HCT116 (cell line): ENCODE results near the gene CADPS2. TPM values are rescaled to one million over a fixed set of nuclear protein-coding genes. Genes with fewer than 3 reads are reported as not detected.

Experiments
- ATAC-seq: fragments of 200-7000 bp; cut with Tn5 transposase; 2 replicates; pipeline ENCODE4 v1.9.1; 2020; ENCODE audit warnings: mild to moderate bottlenecking, moderate library complexity
- BruUV-seq: library from RNA; stranded (reverse); fragments of 400-500 nt; replicated peaks from 2 replicates; lab custom pipeline; 2021; lab: Mats Ljungman, UMichigan
- CTCF ChIA-PET: fragments of 300-600 bp; sonication (Branson Sonifier 250); formaldehyde crosslinking; loops from one replicate; lab custom pipeline; 2021; ENCODE audit warnings: antibody characterized with exemption; lab: Charles Lee
- POLR2A ChIA-PET: fragments of 300-600, 350-600 bp; sonication (Branson Sonifier 250); formaldehyde crosslinking; loops from one replicate; lab custom pipeline; 2021; ENCODE audit warnings: antibody characterized with exemption; lab: Charles Lee
- RAD21 ChIA-PET, 2 experiments: fragments of 300-600 bp; sonication (Branson Sonifier 250); formaldehyde crosslinking; loops; one replicate each; lab custom pipeline; 2023; ENCODE audit warnings: low total read pairs in 2 of 2; ENCODE audit not compliant: uncharacterized antibody in 2 of 2, unreplicated experiment in 2 of 2, low non-redundant PET in 1 of 2; lab: Charles Lee
- DNase-seq: peaks from one replicate; pipeline ENCODE4 v3.0.0-alpha.2; 2010; ENCODE audit warnings: low read depth, low spot score
- H2AFZ ChIP-seq: fragments of 200-600 bp; shearing (Covaris generic), sonication (generic); 2 replicates; pipeline ENCODE4 v1.6.1; 2017; ENCODE audit warnings: low read depth, mixed run types, mixed read lengths, antibody characterized with exemption, low read length; ENCODE audit not compliant: poor library complexity, severe bottlenecking
- H3K27ac ChIP-seq: 2 replicates; pipeline ENCODE4 v1.5.1; 2012; ENCODE audit warnings: low read depth, low read length
- H3K27me3 ChIP-seq: fragments of 200-600 bp; sonication (generic); 2 replicates; pipeline ENCODE4 v1.6.1; 2016; ENCODE audit warnings: mixed run types, low read length, mixed read lengths; ENCODE audit not compliant: insufficient read depth
- H3K36me3 ChIP-seq, 2 experiments: fragments of 200-500 bp in 1 of 2; fragments of 200-600 bp in 1 of 2; sonication (Bioruptor generic) in 1 of 2; sonication (generic) in 1 of 2; 2 replicates each; pipeline versions ENCODE4 v1.5.1 to v1.6.1; 2014 to 2016; ENCODE audit warnings: low read length in 2 of 2, inconsistent platforms in 1 of 2, mixed read lengths in 1 of 2, mixed run types in 1 of 2; ENCODE audit not compliant: insufficient read depth in 2 of 2, control insufficient read depth in 1 of 2
- H3K4me1 ChIP-seq, 2 experiments: fragments of 200-600 bp in 1 of 2; sonication (generic) in 1 of 2; 2 replicates each; pipeline versions ENCODE4 v1.5.1 to v1.6.1; 2012 to 2017; ENCODE audit warnings: low read length in 2 of 2, inconsistent platforms in 1 of 2, mild to moderate bottlenecking in 1 of 2, mixed read lengths in 1 of 2, mixed run types in 1 of 2, moderate library complexity in 1 of 2; ENCODE audit not compliant: insufficient read depth in 2 of 2, control insufficient read depth in 1 of 2
- H3K4me2 ChIP-seq: fragments of 200-600 bp; sonication (generic); 2 replicates; pipeline ENCODE4 v1.6.1; 2017; ENCODE audit warnings: mixed run types, low read length, mixed read lengths
- H3K4me3 ChIP-seq, 2 experiments: fragments of 200-600 bp in 1 of 2; sonication (generic) in 1 of 2; replicated peaks in 1 of 2; 2 replicates each; pipeline ENCODE4 v1.5.1; 2011 to 2016; ENCODE audit warnings: low read length in 2 of 2, control low read depth in 1 of 2, low read depth in 1 of 2, mild to moderate bottlenecking in 1 of 2, mixed read lengths in 1 of 2, mixed run types in 1 of 2
- H3K79me2 ChIP-seq: fragments of 200-600 bp; sonication (generic); 2 replicates; pipeline ENCODE4 v1.6.1; 2017; ENCODE audit warnings: mild to moderate bottlenecking, mixed run types, low read length, moderate library complexity, mixed read lengths; ENCODE audit not compliant: insufficient read depth
- H3K9ac ChIP-seq: fragments of 200-600 bp; sonication (generic); 2 replicates; pipeline ENCODE4 v1.6.1; 2016; ENCODE audit warnings: low read length, mixed read lengths
- H3K9me2 ChIP-seq: fragments of 200-600 bp; sonication (generic), shearing (Covaris generic); 2 replicates; pipeline ENCODE4 v1.6.1; 2017; ENCODE audit warnings: mixed run types, mild to moderate bottlenecking, moderate library complexity; ENCODE audit not compliant: insufficient read depth
- H3K9me3 ChIP-seq, 2 experiments: fragments of 200-500 bp in 1 of 2; fragments of 200-600 bp in 1 of 2; sonication (Bioruptor generic) in 1 of 2; sonication (generic) in 1 of 2; 2 replicates each; pipeline ENCODE4 v1.6.1; 2014 to 2017; ENCODE audit warnings: low read length in 2 of 2, mixed read lengths in 2 of 2, inconsistent platforms in 1 of 2, low read depth in 1 of 2, mild to moderate bottlenecking in 1 of 2, mixed run types in 1 of 2, moderate library complexity in 1 of 2; ENCODE audit not compliant: control insufficient read depth in 1 of 2, insufficient read depth in 1 of 2
- H4K20me1 ChIP-seq: fragments of 200-600 bp; sonication (generic), shearing (Covaris generic); 2 replicates; pipeline ENCODE4 v1.6.1; 2017; ENCODE audit warnings: mixed run types, mild to moderate bottlenecking, moderate library complexity; ENCODE audit not compliant: insufficient read depth
- CBX3 ChIP-seq: IDR thresholded peaks from 2 replicates; pipeline ENCODE4 v1.6.1; 2012; ENCODE audit warnings: low read depth
- CEBPB ChIP-seq: IDR thresholded peaks from 2 replicates; pipeline ENCODE4 v1.6.1; 2012; ENCODE audit warnings: low read depth
- EZH2phosphoT487 ChIP-seq: fragments of 200-600 bp; IDR thresholded peaks from 2 replicates; pipeline ENCODE4 v1.6.1; 2018; ENCODE audit warnings: antibody characterized with exemption, borderline replicate concordance
- FOSL1 ChIP-seq: IDR thresholded peaks from 2 replicates; pipeline ENCODE4 v1.6.1; 2012; ENCODE audit warnings: low read depth
- POLR2A ChIP-seq: IDR thresholded peaks from 2 replicates; pipeline ENCODE4 v1.7.0; 2011; ENCODE audit warnings: borderline replicate concordance; ENCODE audit not compliant: insufficient read depth, insufficient read length; ENCODE audit errors: extremely low read depth
- POLR2AphosphoS5 ChIP-seq: IDR thresholded peaks from 2 replicates; pipeline ENCODE4 v1.6.1; 2011; ENCODE audit warnings: mild to moderate bottlenecking, low read depth, low read length, moderate library complexity
- SIN3A ChIP-seq: IDR thresholded peaks from 2 replicates; pipeline ENCODE4 v1.6.1; 2012; ENCODE audit warnings: low read depth
- SP1 ChIP-seq: IDR thresholded peaks from 2 replicates; pipeline ENCODE4 v1.6.1; 2012; ENCODE audit warnings: low read depth
- TCF7L2 ChIP-seq: IDR thresholded peaks from 2 replicates; pipeline ENCODE4 v1.7.0; 2011; ENCODE audit warnings: borderline replicate concordance, inconsistent platforms; ENCODE audit not compliant: insufficient read depth, insufficient read length; ENCODE audit errors: extremely low read depth
- ZFX ChIP-seq: fragments of 450-650 bp; IDR thresholded peaks from 2 replicates; pipeline ENCODE4 v1.6.1; 2017
- intact Hi-C: fragments of 100-400 bp; cut with micrococcal nuclease; formaldehyde crosslinking; loops from 2 replicates; pipeline ENCODE4 v1.10.0; 2022
- total RNA-seq: library from RNA; stranded (reverse); gene quantifications from one replicate; pipeline ENCODE4 v1.2.1, GENCODE V29; 2021; ENCODE audit not compliant: unreplicated experiment
- TF ChIP-seq, protein P1 (sequence below), 3 experiments: fragments of 200-600 bp in 1 of 3; sonication (generic) in 1 of 3; IDR thresholded peaks in 2 of 3; conservative IDR thresholded peaks in 1 of 3; 2 replicates each; pipeline ENCODE4 v1.5.1; 2012 to 2017; ENCODE audit warnings: low read depth in 2 of 3, low read length in 2 of 3, antibody characterized with exemption in 1 of 3, borderline replicate concordance in 1 of 3, control low read depth in 1 of 3, mild to moderate bottlenecking in 1 of 3, mixed read lengths in 1 of 3, mixed run types in 1 of 3, moderate library complexity in 1 of 3; ENCODE audit not compliant: insufficient read depth in 1 of 3
- TF ChIP-seq, protein P2 (sequence below): IDR thresholded peaks from 2 replicates; pipeline ENCODE4 v1.6.1; 2011; ENCODE audit warnings: mild to moderate bottlenecking, low read length, moderate library complexity; ENCODE audit not compliant: insufficient replicate concordance; ENCODE audit errors: extremely low read depth
- TF ChIP-seq, protein P3 (sequence below): IDR thresholded peaks from 2 replicates; pipeline ENCODE4 v1.6.1; 2012

Gene CADPS2
- total RNA-seq, 1 experiment from 2014 or later, result 7.5 TPM

DNA sequence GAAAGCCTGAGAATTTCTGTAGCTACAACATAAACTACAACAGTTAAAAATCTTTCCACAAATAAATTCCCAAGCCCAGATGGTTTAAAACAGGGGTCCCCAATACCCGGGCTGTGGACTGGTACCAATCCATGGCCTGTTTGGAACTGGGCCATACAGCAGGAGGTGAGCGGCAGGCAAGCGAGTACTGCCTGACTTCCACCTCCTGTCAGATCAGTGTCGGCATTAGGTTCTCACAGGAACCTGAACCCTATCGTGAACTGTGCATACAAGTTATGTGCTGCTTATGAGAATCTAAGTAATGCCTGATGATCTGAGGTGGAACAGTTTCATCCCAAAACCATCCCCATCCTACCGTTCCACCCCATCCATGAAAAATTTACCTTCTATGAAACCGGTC, 421.0 kb downstream of the CADPS2 start:
- no peak overlapping the region for H3K27ac ChIP-seq
- intact Hi-C loops, result no loop called here
- DNase-seq (no peak), ATAC-seq (no peak)
- H3K4me2 ChIP-seq, result no peak overlapping the region
- ChIA-PET CTCF (no interaction called here), POLR2A (no interaction called here), RAD21 (no interaction called here)
- H4K20me1 ChIP-seq, result no peaks in the 10 kb centered on the region
- H3K36me3 ChIP-seq, result no peaks in the 10 kb centered on the region
- no peaks in the 10 kb centered on the region for H3K9me3 ChIP-seq
- no peaks in the 10 kb centered on the region for H3K27me3 ChIP-seq
- H3K9ac ChIP-seq, result no peak overlapping the region
- H2AFZ ChIP-seq, result no peak overlapping the region
- no peak for TF ChIP-seq SP1
- H3K4me1 ChIP-seq, result no peaks in the 10 kb centered on the region
- no peak overlapping the region for H3K4me3 ChIP-seq
- H3K9me2 ChIP-seq, result no peaks in the 10 kb centered on the region
- H3K79me2 ChIP-seq, result no peaks in the 10 kb centered on the region
- no TSS peak for BruUV-seq

DNA sequence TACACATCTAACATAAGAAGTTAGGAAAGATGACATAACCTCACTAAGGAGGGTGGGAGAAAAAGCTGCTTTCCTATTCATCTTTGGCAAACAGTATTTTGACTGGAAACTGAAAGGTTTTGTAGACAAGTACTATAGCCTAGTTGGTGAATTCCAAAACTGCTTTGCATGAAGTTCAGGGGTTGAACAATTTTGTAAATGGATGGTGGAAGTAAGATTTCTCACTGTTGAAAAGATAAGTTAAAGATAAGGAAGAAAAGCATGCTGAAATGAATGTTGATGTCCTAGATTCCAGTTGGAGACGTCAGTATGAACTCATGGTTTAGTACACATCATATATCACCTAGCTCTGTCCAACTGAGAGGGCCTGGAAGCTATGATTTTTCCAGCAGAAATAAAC, 422.6 kb downstream of the CADPS2 start:
- intact Hi-C loops, result no loop called here
- no peak for DNase-seq
- no peak for ATAC-seq
- ChIA-PET CTCF (no interaction called here), RAD21 (no interaction called here), POLR2A (no interaction called here)
- H3K4me3 ChIP-seq, result no peak overlapping the region
- no peaks in the 10 kb centered on the region for H3K27me3 ChIP-seq
- no peaks in the 10 kb centered on the region for H3K9me3 ChIP-seq
- no peak overlapping the region for H3K9ac ChIP-seq
- H3K27ac ChIP-seq, result no peak overlapping the region
- no peak overlapping the region for H3K4me2 ChIP-seq
- H3K36me3 ChIP-seq, result no peaks in the 10 kb centered on the region
- no peaks in the 10 kb centered on the region for H3K9me2 ChIP-seq
- BruUV-seq, result no TSS peak
- H2AFZ ChIP-seq, result no peak overlapping the region
- no peaks in the 10 kb centered on the region for H4K20me1 ChIP-seq
- H3K4me1 ChIP-seq, result no peaks in the 10 kb centered on the region
- H3K79me2 ChIP-seq, result no peaks in the 10 kb centered on the region
- TF ChIP-seq, protein P1, sequence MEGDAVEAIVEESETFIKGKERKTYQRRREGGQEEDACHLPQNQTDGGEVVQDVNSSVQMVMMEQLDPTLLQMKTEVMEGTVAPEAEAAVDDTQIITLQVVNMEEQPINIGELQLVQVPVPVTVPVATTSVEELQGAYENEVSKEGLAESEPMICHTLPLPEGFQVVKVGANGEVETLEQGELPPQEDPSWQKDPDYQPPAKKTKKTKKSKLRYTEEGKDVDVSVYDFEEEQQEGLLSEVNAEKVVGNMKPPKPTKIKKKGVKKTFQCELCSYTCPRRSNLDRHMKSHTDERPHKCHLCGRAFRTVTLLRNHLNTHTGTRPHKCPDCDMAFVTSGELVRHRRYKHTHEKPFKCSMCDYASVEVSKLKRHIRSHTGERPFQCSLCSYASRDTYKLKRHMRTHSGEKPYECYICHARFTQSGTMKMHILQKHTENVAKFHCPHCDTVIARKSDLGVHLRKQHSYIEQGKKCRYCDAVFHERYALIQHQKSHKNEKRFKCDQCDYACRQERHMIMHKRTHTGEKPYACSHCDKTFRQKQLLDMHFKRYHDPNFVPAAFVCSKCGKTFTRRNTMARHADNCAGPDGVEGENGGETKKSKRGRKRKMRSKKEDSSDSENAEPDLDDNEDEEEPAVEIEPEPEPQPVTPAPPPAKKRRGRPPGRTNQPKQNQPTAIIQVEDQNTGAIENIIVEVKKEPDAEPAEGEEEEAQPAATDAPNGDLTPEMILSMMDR (IDR thresholded peaks at IDR 0.05 in 2 of 3, conservative IDR thresholded peaks at IDR 0.05 in 1 of 3; ENCODE audit: borderline replicate concordance in 1 of 3, insufficient read depth in 1 of 3, low read depth in 2 of 3, low read length in 2 of 3), result no peak
- no peak for TF ChIP-seq TCF7L2
- TF ChIP-seq SP1, result no peak
- no peak for TF ChIP-seq POLR2AphosphoS5
- TF ChIP-seq FOSL1, result no peak
- TF ChIP-seq CEBPB, result no peak
- no peak for TF ChIP-seq SIN3A
- no peak for TF ChIP-seq EZH2phosphoT487
- no peak for TF ChIP-seq POLR2A
- TF ChIP-seq, protein P2, sequence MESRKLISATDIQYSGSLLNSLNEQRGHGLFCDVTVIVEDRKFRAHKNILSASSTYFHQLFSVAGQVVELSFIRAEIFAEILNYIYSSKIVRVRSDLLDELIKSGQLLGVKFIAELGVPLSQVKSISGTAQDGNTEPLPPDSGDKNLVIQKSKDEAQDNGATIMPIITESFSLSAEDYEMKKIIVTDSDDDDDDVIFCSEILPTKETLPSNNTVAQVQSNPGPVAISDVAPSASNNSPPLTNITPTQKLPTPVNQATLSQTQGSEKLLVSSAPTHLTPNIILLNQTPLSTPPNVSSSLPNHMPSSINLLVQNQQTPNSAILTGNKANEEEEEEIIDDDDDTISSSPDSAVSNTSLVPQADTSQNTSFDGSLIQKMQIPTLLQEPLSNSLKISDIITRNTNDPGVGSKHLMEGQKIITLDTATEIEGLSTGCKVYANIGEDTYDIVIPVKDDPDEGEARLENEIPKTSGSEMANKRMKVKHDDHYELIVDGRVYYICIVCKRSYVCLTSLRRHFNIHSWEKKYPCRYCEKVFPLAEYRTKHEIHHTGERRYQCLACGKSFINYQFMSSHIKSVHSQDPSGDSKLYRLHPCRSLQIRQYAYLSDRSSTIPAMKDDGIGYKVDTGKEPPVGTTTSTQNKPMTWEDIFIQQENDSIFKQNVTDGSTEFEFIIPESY, result no peak
- no peak for TF ChIP-seq ZFX
- no peak for TF ChIP-seq CBX3
- TF ChIP-seq, protein P3, sequence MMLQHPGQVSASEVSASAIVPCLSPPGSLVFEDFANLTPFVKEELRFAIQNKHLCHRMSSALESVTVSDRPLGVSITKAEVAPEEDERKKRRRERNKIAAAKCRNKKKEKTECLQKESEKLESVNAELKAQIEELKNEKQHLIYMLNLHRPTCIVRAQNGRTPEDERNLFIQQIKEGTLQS, result no peak
